GM12874 (cell line): ENCODE results near the gene NOVA1.

Experiments
- TF ChIP-seq, protein P1 (sequence below): IDR thresholded peaks from 2 replicates; pipeline ENCODE4 v1.5.1; 2011; ENCODE audit warnings: low read depth, mild to moderate bottlenecking, control low read depth, low read length, moderate library complexity; ENCODE audit not compliant: insufficient read depth

NOVA1 gene, protein sequence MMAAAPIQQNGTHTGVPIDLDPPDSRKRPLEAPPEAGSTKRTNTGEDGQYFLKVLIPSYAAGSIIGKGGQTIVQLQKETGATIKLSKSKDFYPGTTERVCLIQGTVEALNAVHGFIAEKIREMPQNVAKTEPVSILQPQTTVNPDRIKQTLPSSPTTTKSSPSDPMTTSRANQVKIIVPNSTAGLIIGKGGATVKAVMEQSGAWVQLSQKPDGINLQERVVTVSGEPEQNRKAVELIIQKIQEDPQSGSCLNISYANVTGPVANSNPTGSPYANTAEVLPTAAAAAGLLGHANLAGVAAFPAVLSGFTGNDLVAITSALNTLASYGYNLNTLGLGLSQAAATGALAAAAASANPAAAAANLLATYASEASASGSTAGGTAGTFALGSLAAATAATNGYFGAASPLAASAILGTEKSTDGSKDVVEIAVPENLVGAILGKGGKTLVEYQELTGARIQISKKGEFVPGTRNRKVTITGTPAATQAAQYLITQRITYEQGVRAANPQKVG

DNA sequence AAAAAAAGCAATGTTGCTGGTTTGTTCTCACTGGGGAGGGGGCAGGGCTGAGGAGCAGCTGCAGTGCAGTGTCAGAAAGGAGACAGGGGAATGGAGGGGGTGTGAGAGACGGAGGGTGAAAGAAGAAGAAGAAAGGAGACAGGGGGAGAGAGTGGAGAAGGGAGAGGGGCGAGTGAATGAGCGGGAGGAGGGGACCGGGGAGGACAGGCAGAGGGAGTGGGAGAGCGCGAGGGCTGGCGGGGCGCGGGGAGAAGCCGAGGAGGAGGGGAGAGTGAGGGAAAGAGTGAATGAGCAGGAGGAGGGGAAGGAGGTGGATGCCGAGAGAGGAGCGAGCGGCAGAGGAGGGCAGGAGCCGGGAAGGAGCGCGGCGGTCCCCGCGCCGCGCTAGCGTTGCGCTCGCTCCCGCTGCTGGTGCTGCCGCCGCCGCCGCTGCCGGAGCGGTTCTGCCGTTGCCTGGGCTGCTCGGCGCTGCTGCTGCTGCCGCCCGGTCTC, at the start of gene NOVA1:
TSS of gene NOVA1 (minus strand) at position 445 of the 492 bp plus-strand sequence. CDS start 597 bp downstream, outside the sequence.
- TF ChIP-seq, protein P1, sequence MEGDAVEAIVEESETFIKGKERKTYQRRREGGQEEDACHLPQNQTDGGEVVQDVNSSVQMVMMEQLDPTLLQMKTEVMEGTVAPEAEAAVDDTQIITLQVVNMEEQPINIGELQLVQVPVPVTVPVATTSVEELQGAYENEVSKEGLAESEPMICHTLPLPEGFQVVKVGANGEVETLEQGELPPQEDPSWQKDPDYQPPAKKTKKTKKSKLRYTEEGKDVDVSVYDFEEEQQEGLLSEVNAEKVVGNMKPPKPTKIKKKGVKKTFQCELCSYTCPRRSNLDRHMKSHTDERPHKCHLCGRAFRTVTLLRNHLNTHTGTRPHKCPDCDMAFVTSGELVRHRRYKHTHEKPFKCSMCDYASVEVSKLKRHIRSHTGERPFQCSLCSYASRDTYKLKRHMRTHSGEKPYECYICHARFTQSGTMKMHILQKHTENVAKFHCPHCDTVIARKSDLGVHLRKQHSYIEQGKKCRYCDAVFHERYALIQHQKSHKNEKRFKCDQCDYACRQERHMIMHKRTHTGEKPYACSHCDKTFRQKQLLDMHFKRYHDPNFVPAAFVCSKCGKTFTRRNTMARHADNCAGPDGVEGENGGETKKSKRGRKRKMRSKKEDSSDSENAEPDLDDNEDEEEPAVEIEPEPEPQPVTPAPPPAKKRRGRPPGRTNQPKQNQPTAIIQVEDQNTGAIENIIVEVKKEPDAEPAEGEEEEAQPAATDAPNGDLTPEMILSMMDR = no peak

DNA sequence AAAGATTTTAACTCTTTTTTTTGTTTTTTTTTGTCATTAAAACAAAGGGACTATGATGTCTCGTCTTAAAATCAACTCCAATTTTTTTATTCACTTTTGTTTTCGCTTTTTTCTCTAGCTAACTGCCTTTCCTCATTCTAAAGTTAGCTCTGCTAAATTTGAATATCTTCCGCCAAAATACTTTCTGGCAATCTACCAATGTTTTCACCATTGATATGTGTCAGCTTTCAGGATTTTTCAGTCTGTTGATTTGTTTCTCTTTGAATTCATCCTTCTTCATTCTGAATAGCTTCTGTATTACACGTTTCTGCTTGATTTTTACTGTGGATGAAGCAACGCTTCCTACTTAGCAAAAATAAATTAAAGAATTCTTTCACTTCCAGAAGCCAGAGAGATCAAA, 38.7 kb upstream of the NOVA1 start:
- TF ChIP-seq, protein P1 = no peak

DNA sequence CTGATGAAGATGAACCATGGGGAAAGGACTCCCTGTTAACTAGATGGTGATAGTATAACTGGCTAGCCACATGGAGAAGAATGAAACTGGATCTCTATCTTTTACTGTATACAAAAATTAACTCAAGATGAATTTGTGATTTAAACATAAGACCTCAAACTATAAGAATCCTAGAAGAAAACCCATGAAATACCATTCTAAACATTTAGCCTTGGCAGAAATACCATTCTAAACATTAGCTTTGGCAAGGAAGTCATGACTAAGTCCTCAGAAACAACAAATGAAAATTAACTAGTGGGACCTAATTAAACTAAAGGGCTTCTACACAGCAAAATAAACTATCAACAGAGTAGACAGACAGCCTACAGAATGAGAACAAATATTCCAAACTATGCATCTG, 28.4 kb upstream of the NOVA1 start:
- TF ChIP-seq, protein P1 = no peak

DNA sequence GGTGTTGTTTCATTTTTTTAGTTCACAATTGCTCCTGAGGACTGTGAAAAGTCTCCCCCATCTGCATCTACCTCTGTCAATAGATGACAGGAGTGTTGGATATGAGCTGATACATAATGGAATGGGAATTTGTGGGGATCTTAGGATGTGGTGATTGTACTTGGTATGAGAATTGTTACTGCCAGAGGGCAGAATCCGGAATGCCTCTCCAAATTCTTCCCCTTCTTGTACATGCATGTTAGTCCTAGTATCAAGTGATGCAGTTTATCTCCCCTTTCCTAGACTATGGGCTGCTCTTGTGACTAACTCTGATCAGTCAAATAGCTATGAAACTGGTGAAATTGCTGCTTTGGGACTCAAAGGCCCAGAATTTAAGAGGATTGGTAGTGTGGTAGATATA, 24.8 kb upstream of the NOVA1 start:
- TF ChIP-seq, protein P1 = no peak

DNA sequence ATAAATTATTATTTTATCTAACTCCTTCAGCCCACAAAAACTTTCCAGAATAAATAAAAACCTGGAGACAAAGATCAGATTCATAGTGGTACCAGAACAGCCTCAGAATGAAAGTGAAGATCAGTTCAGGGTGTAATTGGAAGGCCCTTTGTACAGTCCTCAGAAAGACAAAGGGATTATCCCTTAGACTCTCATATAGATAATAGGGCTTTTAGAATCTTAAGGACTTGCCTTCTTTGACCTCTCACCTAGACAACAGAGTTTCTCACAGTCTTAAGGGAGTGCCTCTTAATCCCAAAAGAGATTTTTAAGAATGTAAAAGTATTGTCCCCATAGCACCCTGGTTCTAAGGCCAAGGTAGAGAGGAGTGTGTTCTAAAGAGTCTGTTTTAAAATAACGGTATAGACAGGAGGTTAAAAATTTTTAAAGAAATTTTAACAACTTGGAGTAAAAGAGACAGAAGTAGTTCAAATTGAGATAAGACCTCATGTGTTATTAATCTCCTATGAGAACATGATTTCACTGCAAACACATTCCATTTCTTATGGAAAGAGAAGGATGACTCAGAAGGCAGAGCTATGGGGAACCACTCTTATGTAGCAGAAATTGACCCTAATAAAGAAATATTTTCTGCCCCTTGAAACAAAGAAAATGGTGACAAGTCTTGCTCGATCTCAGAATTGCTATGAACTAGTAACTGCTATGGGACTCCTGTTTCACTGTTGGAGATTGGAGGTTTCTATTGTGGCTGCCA, 24.2 kb upstream of the NOVA1 start:
- TF ChIP-seq, protein P1 = no peak

DNA sequence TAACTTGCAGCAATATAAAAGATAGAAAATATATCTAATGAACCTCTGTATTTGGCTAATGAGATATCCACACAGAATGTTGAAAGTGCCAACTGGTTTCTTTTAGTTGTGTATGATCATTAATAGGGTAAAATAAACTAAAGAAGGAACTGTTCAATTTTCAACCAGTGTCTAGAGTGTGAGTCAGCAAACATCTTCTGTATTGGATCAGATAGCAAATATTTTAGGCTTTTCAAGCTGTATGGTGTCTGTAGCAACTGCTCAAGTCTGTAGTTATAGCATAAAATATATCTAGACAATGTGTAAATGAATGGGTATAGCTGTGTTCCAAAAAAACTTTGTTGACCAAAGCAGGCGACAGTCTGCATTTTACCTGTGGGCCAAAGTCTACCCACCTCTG, 23.5 kb upstream of the NOVA1 start:
- TF ChIP-seq, protein P1 = no peak

DNA sequence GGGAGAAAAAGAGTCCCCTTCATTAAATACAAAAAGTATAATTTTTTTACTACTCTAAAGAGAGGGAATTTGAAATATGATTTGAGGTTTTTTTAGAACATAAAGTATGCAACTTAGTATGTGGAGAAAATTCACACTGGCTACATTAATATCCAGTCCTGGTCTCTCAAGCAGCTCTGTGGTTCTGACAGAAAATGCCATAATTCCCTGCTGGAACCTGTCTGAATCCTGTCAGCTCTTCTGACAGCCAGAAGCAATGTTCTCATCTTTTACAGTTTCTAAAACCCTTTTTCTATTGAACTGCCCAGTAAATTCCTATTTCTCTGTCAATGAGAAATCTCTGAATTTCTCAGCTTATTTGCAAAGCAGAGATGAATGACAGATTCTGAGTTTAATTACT, 13.4 kb upstream of the NOVA1 start:
- TF ChIP-seq, protein P1 = no peak
